CD4-positive, alpha-beta T cell treated with Interleukin-2 at 100 ng/mL for 4 hours (primary cell): ENCODE data around the gene LBHD2.

Experiments
- DNase-seq: peaks from one replicate; pipeline ENCODE4 v3.0.0-alpha.2; 2020; ENCODE audit warnings: low spot score

LBHD2 gene

DNA sequence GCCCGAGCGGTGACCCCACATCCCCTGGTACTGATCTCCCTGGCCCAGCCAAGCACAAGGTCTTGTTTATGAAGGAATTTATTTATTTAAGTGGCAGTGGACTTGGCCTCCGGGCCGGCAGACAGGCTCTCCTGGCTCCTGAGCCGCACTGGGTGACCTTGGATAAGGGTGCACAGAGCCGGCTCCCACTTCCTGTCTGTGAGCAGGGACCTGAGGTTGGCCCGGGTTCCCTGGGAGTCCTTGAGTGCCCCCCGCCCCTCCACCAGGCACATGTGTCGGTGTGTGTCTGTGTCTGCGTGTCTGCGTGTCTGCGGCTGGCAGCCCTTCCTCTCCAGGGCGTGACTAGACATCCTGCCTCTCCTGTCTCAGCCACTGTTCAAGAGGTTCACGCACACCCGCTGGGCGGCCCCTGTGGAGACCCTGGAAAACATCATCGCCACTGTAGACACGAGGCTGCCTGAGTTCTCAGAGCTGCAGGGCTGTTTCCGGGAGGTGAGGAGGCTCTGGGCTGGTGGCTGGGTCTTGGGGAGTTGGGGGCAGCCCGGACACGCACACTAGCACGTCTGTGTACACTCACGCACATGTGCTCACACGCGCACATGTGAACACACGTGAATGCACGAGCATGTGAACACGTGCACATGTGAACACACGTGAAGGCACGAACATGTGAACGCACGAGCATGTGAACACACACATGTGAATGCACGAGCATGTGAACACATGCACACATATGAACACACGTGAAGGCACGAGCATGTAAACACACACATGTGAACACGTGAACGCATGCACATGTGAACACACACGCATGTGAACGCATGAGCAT is 48.6 kb downstream of the LBHD2 start:
- no peak for DNase-seq

- no peak for DNase-seq
Observed at GRCh38 chr14:103133210-103134140, 49.5 kb downstream of the LBHD2 start.

GRCh38 chr14:103134405-103134804 is 50.4 kb downstream of the LBHD2 start:
- DNase-seq: no peak

DNA sequence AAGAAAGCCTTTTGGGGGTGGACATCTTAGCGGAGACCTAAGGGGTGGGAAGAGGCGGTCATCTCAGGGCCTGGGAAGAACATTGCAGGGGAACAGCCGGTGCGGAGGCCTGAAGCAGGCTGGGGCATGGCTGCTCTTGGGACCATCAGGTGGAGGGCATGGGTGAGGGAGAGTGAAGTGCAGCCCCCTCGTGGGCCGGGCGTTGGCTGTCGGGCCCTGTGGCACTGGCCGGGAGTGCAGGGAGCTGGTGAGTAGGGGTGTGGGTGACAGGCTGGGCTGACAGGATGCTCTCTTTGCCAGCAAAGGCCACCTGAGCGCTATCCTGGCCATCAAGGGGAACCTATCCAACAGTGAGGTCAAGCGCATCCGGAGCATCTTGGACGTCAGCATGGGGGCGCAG is 50.9 kb downstream of the LBHD2 start:
- DNase-seq: no peak

- DNase-seq: no peak
Observed at GRCh38 chr14:103135333-103136260, 51.6 kb downstream of the LBHD2 start.

DNA sequence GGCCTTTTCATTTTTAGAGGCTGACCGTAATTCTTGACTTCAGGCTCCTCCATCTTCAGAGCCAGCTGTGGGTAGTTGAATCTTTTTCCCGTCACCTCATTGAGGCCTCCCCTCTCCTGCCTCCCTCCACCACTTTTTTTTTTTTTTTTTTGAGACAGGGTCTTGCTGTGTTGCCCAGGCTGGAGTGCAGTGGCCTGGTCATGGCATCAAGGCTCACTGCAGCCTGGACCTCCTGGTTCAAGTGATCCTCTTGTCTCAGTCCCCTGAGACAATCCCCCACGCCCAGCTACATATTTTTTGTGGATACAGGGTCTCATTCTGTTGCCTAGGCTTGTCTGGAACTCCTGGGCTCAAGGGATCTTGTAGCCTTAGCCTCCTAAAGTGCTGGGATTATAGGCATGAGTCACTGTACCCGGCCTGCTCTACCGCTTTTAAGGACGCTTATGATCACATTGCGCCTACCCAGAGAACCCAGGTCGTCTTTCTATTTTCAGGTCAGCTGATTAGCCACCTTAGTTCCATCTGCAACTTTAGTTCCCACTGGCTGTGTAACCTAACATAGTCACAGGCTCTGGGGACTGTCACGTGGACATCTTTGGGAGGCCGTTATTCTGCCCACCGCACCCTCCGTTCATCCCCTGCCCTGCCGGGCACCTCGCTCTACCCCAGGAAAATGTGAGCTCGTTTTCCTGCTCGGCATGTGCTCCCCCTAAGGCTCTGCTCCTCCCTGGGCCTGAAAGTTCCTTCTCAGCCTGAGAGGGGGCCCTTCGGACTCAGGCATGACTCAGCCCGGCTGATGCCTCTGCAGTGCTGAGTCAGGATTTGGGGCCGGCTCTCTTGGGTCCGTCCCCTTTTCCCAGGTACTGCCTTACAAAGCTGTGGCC is 52.6 kb downstream of the LBHD2 start:
- DNase-seq: no peak

DNA sequence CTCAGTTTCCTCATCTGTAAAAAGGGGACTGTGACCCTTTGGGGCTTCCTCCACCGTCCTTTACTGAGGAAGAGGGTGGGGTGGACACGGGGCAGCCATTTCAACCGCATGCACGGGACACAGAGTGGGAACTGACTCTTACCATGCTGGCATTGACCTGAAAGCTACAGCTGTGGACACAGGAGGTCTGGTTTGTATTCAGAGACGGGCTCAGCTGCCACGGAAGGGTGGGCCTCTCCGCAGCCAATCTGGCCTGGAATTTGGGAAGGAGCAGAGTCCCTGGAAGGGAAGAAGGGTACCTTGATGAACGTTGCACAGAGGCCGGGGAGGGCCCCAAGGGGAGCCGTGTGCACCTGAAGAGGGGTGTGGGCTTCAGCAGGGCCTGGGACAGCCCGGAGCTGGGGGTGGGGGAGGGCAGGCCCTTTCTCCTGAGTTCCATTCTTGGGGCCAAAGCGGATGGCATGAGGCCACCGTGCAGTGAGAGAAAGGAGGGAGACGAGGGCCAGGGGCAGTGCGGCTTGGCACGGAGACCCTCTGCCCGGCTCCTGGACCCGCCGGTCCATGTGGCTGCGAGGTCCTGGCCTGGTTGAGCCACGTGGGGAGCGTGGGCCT is 53.8 kb downstream of the LBHD2 start:
- DNase-seq: no peak

GRCh38 chr14:103138301-103139131 is 54.5 kb downstream of the LBHD2 start:
- DNase-seq: no peak

- DNase-seq: no peak
Observed at GRCh38 chr14:103139132-103140025, 55.4 kb downstream of the LBHD2 start.
